ENCODE results near the gene HMOX1. TPM values are rescaled to one million over a fixed set of nuclear protein-coding genes. Genes with fewer than 3 reads are reported as not detected.
A peak's percentile ranks its signal among the peaks of the same experiment; 100 is the strongest.

The HMOX1 gene
- total and polyA plus RNA-seq, 2 of the 13 experiments (the other 11 are each of a cell fraction or from before 2014, with no cell fraction given): 53.6 to 67.4 TPM

GRCh38 chr22:35379146-35379993 lies 1.5 kb upstream of the HMOX1 start (continued):
- TF ChIP-seq MYPOP (CRISPR knock-in tag; IDR thresholded peaks at IDR 0.05) (no peak), ASH2L (IDR thresholded peaks at IDR 0.05; ENCODE audit: insufficient read length, low read depth, low read length) (peak; percentile 50), SKI (IDR thresholded peaks at IDR 0.05; ENCODE audit: partially characterized antibody) (no peak), ZBED4 (CRISPR knock-in tag; IDR thresholded peaks at IDR 0.05; ENCODE audit: borderline replicate concordance) (no peak), RARA (CRISPR knock-in tag; IDR thresholded peaks at IDR 0.05) (peak; percentile 80), PHF20 (CRISPR knock-in tag; IDR thresholded peaks at IDR 0.05) (no peak), HNF4G (IDR thresholded peaks at IDR 0.05; ENCODE audit: borderline replicate concordance, low read depth, low read length) (peak; percentile 88), HNF4G (CRISPR knock-in tag; IDR thresholded peaks at IDR 0.05; ENCODE audit: borderline replicate concordance, low read depth) (no peak), FOSL2 (CRISPR knock-in tag; IDR thresholded peaks at IDR 0.05) (0 out of 2 replicates have a peak, but pooled peaks have one; percentile 33), ZBTB40 (IDR thresholded peaks at IDR 0.05) (no peak), ZBTB40 (CRISPR knock-in tag; IDR thresholded peaks at IDR 0.05) (no peak), POLR2AphosphoS5 (IDR thresholded peaks at IDR 0.05; ENCODE audit: low read depth, low read length) (no peak), SAP130 (CRISPR knock-in tag; IDR thresholded peaks at IDR 0.05; ENCODE audit: low read depth) (peak; percentile 32; the same call in 1 of the 2 replicates), CHD4 (IDR thresholded peaks at IDR 0.05; ENCODE audit: borderline replicate concordance, low read length) (no peak; the same call in 1 of the 2 replicates)
